Thyroid gland (tissue), 4 donors: Measurements from ENCODE around the gene ANXA8.

ENCODE experiments used
- POLR2A ChIP-seq, 2 donors: fragments of 450-650 bp; IDR thresholded peaks; one replicate each; pipeline ENCODE4 v1.6.1; 2017; ENCODE audit warnings: antibody characterized with exemption in 2 of 2, mild to moderate bottlenecking in 2 of 2, moderate library complexity in 1 of 2
- TF ChIP-seq, protein P1 (sequence below), 6 experiments: fragments of 200-600 bp in 3 of 6; fragments of 450-650 bp in 3 of 6; sonication (generic) in 3 of 6; IDR thresholded peaks; one replicate each; pipeline ENCODE4 v1.5.1; 2016 to 2019; ENCODE audit warnings: antibody characterized with exemption in 6 of 6, mild to moderate bottlenecking in 2 of 6, inconsistent platforms in 1 of 6, moderate library complexity in 1 of 6

DNA sequence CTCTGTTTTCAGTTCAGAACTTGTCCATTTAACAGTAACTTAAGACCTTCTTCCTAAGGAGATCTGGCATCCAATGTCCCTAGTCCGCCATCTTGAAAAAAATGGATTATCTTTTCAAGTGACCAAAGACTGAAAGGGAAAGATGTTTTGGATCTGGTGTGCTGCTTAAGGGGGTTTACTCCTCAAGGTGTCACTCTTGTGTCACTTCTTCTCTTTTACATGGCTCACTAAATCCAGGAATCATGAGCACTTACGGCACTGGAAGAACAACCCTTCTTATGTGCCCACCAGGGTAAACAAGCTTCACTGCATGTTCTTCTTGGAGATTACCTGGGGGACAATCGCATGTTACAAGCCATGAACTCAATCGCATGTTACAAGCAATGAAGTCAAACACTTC, 43.7 kb downstream of the ANXA8 start:
- TF ChIP-seq, protein P1, sequence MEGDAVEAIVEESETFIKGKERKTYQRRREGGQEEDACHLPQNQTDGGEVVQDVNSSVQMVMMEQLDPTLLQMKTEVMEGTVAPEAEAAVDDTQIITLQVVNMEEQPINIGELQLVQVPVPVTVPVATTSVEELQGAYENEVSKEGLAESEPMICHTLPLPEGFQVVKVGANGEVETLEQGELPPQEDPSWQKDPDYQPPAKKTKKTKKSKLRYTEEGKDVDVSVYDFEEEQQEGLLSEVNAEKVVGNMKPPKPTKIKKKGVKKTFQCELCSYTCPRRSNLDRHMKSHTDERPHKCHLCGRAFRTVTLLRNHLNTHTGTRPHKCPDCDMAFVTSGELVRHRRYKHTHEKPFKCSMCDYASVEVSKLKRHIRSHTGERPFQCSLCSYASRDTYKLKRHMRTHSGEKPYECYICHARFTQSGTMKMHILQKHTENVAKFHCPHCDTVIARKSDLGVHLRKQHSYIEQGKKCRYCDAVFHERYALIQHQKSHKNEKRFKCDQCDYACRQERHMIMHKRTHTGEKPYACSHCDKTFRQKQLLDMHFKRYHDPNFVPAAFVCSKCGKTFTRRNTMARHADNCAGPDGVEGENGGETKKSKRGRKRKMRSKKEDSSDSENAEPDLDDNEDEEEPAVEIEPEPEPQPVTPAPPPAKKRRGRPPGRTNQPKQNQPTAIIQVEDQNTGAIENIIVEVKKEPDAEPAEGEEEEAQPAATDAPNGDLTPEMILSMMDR (IDR thresholded peaks at IDR 0.05): no peak
- TF ChIP-seq POLR2A (IDR thresholded peaks at IDR 0.05): no peak
